H9 (cell line): ENCODE results near the gene HSPBP1. TPM values are rescaled to one million over a fixed set of nuclear protein-coding genes. Genes with fewer than 3 reads are reported as not detected.

Experiments used
- DNase-seq: peaks from one replicate; pipeline ENCODE4 v3.0.0-alpha.2; 2017
- H2AFZ ChIP-seq: one replicate; pipeline ENCODE4 v1.6.1; 2013; ENCODE audit warnings: mild to moderate bottlenecking, low read length, control low read depth, moderate library complexity
- H2AK5ac ChIP-seq: 2 replicates; pipeline ENCODE4 v1.6.1; 2013; ENCODE audit warnings: low read length, control low read depth, mixed read lengths; ENCODE audit not compliant: insufficient read length
- H2BK120ac ChIP-seq: one replicate; pipeline ENCODE4 v1.6.1; 2013; ENCODE audit warnings: low read depth, mild to moderate bottlenecking, low read length, control low read depth, inconsistent platforms; ENCODE audit not compliant: poor library complexity, severe bottlenecking
- H2BK12ac ChIP-seq: 2 replicates; pipeline ENCODE4 v1.6.1; 2013; ENCODE audit warnings: low read length, control low read depth, mixed read lengths, low read depth; ENCODE audit not compliant: insufficient read length
- H2BK15ac ChIP-seq: 2 replicates; pipeline ENCODE4 v1.6.1; 2013; ENCODE audit warnings: low read depth, low read length, control low read depth
- H2BK20ac ChIP-seq: one replicate; pipeline ENCODE4 v1.6.1; 2013; ENCODE audit warnings: low read depth, mild to moderate bottlenecking, low read length, control low read depth, inconsistent platforms; ENCODE audit not compliant: poor library complexity, severe bottlenecking
- H2BK5ac ChIP-seq: 2 replicates; pipeline ENCODE4 v1.6.1; 2013; ENCODE audit warnings: low read length, control low read depth, mixed read lengths; ENCODE audit not compliant: insufficient read length
- H3K14ac ChIP-seq: 2 replicates; pipeline ENCODE4 v1.6.1; 2013; ENCODE audit warnings: low read length, control low read depth; ENCODE audit not compliant: insufficient read depth
- H3K18ac ChIP-seq: 2 replicates; pipeline ENCODE4 v1.6.1; 2013; ENCODE audit warnings: low read depth, mild to moderate bottlenecking, mixed read lengths, low read length, control low read depth; ENCODE audit not compliant: insufficient read length
- H3K23ac ChIP-seq: 2 replicates; pipeline ENCODE4 v1.6.1; 2013; ENCODE audit warnings: low read length, control low read depth, mixed read lengths, low read depth; ENCODE audit not compliant: insufficient read length
- H3K23me2 ChIP-seq: 2 replicates; pipeline ENCODE4 v1.6.1; 2013; ENCODE audit warnings: low read depth, mild to moderate bottlenecking, mixed read lengths, low read length, control low read depth; ENCODE audit not compliant: insufficient read length, poor library complexity, severe bottlenecking
- H3K27ac ChIP-seq: 2 replicates; pipeline ENCODE4 v1.5.1; 2013; ENCODE audit warnings: low read length, control low read depth, mixed read lengths, low read depth; ENCODE audit not compliant: insufficient read length
- H3K27me3 ChIP-seq: 2 replicates; pipeline ENCODE4 v1.6.1; 2013; ENCODE audit warnings: low read length, control low read depth, inconsistent platforms; ENCODE audit not compliant: insufficient read depth
- H3K4ac ChIP-seq: 2 replicates; pipeline ENCODE4 v1.6.1; 2013; ENCODE audit warnings: low read depth, mild to moderate bottlenecking, control low read depth, inconsistent platforms, low read length, moderate library complexity
- H3K4me1 ChIP-seq: 2 replicates; pipeline ENCODE4 v1.6.1; 2013; ENCODE audit warnings: low read length, control low read depth, inconsistent platforms; ENCODE audit not compliant: insufficient read depth
- H3K4me2 ChIP-seq: 2 replicates; pipeline ENCODE4 v1.6.1; 2013; ENCODE audit warnings: low read length, control low read depth, mixed read lengths; ENCODE audit not compliant: insufficient read length, insufficient read depth
- H3K56ac ChIP-seq: 2 replicates; pipeline ENCODE4 v1.6.1; 2013; ENCODE audit warnings: low read depth, mild to moderate bottlenecking, mixed read lengths, low read length, control low read depth; ENCODE audit not compliant: insufficient read length
- H3K79me1 ChIP-seq: 2 replicates; pipeline ENCODE4 v1.6.1; 2013; ENCODE audit warnings: low read depth, mild to moderate bottlenecking, moderate library complexity, low read length, control low read depth, inconsistent platforms; ENCODE audit not compliant: insufficient read depth, poor library complexity, severe bottlenecking
- H3K79me2 ChIP-seq: 2 replicates; pipeline ENCODE4 v1.6.1; 2013; ENCODE audit warnings: low read length, control low read depth, inconsistent platforms; ENCODE audit not compliant: insufficient read depth
- H3K9ac ChIP-seq: 2 replicates; pipeline ENCODE4 v1.6.1; 2013; ENCODE audit warnings: low read length, control low read depth, mixed read lengths; ENCODE audit not compliant: insufficient read length; ENCODE audit errors: extremely low read depth
- H3K9me3 ChIP-seq: one replicate; pipeline ENCODE4 v1.6.1; 2013; ENCODE audit warnings: low read depth, low read length, inconsistent platforms; ENCODE audit not compliant: control insufficient read depth
- H3T11ph ChIP-seq: one replicate; pipeline ENCODE4 v1.6.1; 2013; ENCODE audit warnings: mild to moderate bottlenecking, low read length, control low read depth, inconsistent platforms
- H4K20me1 ChIP-seq: one replicate; pipeline ENCODE4 v1.6.1; 2013; ENCODE audit not compliant: control insufficient read depth, insufficient read length, insufficient read depth
- H4K5ac ChIP-seq: 2 replicates; pipeline ENCODE4 v1.6.1; 2013; ENCODE audit warnings: low read depth, mild to moderate bottlenecking, mixed read lengths, low read length, control low read depth; ENCODE audit not compliant: insufficient read length
- H4K8ac ChIP-seq: replicated peaks from 2 replicates; pipeline ENCODE4 v1.6.1; 2013; ENCODE audit warnings: low read length, control low read depth, mixed read lengths, low read depth; ENCODE audit not compliant: insufficient read length
- H4K91ac ChIP-seq: 2 replicates; pipeline ENCODE4 v1.6.1; 2013; ENCODE audit warnings: low read depth, mild to moderate bottlenecking, moderate library complexity, mixed read lengths, low read length, control low read depth; ENCODE audit not compliant: insufficient read length
- H3K27ac Mint-ChIP-seq, 3 experiments: 2 replicates in 2 of 3; 3 replicates in 1 of 3; pipeline ENCODE4 v1.8.0; 2020 to 2021; ENCODE audit warnings: mixed read lengths in 3 of 3, mild to moderate bottlenecking in 1 of 3, moderate library complexity in 1 of 3
- H3K27me3 Mint-ChIP-seq: 2 replicates; pipeline ENCODE4 v1.8.0; 2021; ENCODE audit warnings: low read depth, mild to moderate bottlenecking, moderate library complexity, mixed read lengths
- H3K36me3 Mint-ChIP-seq, 3 experiments: 2 replicates in 2 of 3; 3 replicates in 1 of 3; pipeline ENCODE4 v1.8.0; 2020 to 2021; ENCODE audit warnings: low read depth in 3 of 3, mixed read lengths in 3 of 3; ENCODE audit not compliant: insufficient read depth in 1 of 3
- H3K4me1 Mint-ChIP-seq, 2 experiments: 2 replicates each; pipeline ENCODE4 v1.8.0; 2020; ENCODE audit warnings: mixed read lengths in 2 of 2
- H3K4me3 Mint-ChIP-seq, 2 experiments: 2 replicates in 1 of 2; 3 replicates in 1 of 2; pipeline ENCODE4 v1.8.0; 2020 to 2021; ENCODE audit warnings: mild to moderate bottlenecking in 2 of 2, mixed read lengths in 2 of 2, moderate library complexity in 1 of 2
- H3K9me3 Mint-ChIP-seq, 2 experiments: 2 replicates in 1 of 2; 3 replicates in 1 of 2; pipeline ENCODE4 v1.8.0; 2020; ENCODE audit warnings: mild to moderate bottlenecking in 2 of 2, mixed read lengths in 2 of 2, moderate library complexity in 1 of 2
- WGBS: extraction: QIAGEN DNeasy Blood & Tissue Kit; methylation state at CpG from one replicate; pipeline ENCODE4 v1.1.7; 2013; ENCODE audit warnings: missing lambda C conversion rate, low lambda C conversion rate, mixed read lengths; ENCODE audit not compliant: insufficient read length; ENCODE audit errors: extremely low coverage; 5-methylcytosine and 5-hydroxymethylcytosine counted together
- total RNA-seq: library from RNA; stranded (reverse); gene quantifications from 2 replicates; pipeline ENCODE4 v1.2.1, GENCODE V29; 2021
- TF ChIP-seq, protein P1 (sequence below): fragments of 200-600 bp; sonication (generic); conservative IDR thresholded peaks from 3 replicates; pipeline ENCODE4 v1.8.0; 2021; ENCODE audit warnings: antibody characterized with exemption, mild to moderate bottlenecking

The HSPBP1 gene
- total RNA-seq, 1 experiment from 2014 or later = 47.4 TPM

DNA sequence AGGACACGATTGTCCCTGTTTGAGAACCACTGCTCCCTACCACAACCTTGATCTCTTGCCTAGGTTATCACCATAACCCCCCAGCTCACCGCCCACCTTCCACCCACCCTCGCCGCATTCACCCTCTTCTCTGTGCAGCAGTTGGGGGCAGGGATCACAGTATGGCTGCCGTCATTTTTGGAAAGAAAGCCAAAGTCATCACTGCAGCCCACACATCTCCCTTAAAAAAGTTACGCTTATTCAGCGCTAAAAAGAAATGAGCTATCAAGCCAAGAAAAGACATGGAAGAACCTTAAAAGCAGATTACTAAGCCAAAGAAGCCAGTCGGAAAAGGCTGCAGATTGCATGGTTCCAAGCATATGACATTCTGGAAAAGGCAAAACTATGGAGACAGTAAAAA lies 10.6 kb downstream of the HSPBP1 start:
- H3K9me3 Mint-ChIP-seq = peaks cover 8 to 10% of the 10 kb centered on the region in 2 experiments
- no peak overlapping the region for H2BK120ac ChIP-seq
- H2BK12ac ChIP-seq = no peak overlapping the region
- no peaks in the 10 kb centered on the region for H4K20me1 ChIP-seq
- H3K4ac ChIP-seq = no peak overlapping the region
- H3K79me1 ChIP-seq = no peaks in the 10 kb centered on the region
- no peak overlapping the region for H2BK15ac ChIP-seq
- H3K4me3 Mint-ChIP-seq = no peak overlapping the region
- no peak overlapping the region for H3K9ac ChIP-seq
- H3K4me1 ChIP-seq = no peaks in the 10 kb centered on the region
- H3K56ac ChIP-seq = no peak overlapping the region
- H3K79me2 ChIP-seq = no peaks in the 10 kb centered on the region
- H3K27ac Mint-ChIP-seq = peak overlapping the region in 1 of 3 experiments; percentile 65; a peak in 2 of 7 replicates
- H2AFZ ChIP-seq = no peak overlapping the region
- H3K23me2 ChIP-seq = no peaks in the 10 kb centered on the region
- H3K36me3 Mint-ChIP-seq = peaks cover 9 to 26% (median 18%) of the 10 kb centered on the region in 3 experiments
- no peak overlapping the region for H4K91ac ChIP-seq
- H3K18ac ChIP-seq = no peak overlapping the region
- no peaks in the 10 kb centered on the region for H3K27me3 ChIP-seq
- TF ChIP-seq, protein P1, sequence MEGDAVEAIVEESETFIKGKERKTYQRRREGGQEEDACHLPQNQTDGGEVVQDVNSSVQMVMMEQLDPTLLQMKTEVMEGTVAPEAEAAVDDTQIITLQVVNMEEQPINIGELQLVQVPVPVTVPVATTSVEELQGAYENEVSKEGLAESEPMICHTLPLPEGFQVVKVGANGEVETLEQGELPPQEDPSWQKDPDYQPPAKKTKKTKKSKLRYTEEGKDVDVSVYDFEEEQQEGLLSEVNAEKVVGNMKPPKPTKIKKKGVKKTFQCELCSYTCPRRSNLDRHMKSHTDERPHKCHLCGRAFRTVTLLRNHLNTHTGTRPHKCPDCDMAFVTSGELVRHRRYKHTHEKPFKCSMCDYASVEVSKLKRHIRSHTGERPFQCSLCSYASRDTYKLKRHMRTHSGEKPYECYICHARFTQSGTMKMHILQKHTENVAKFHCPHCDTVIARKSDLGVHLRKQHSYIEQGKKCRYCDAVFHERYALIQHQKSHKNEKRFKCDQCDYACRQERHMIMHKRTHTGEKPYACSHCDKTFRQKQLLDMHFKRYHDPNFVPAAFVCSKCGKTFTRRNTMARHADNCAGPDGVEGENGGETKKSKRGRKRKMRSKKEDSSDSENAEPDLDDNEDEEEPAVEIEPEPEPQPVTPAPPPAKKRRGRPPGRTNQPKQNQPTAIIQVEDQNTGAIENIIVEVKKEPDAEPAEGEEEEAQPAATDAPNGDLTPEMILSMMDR = no peak
- H4K5ac ChIP-seq = no peak overlapping the region
- H3K4me1 Mint-ChIP-seq = peaks cover 0 to 4% of the 10 kb centered on the region in 2 experiments; a peak in 1 of 4 replicates
- no peak overlapping the region for H3K4me2 ChIP-seq
- H3K27ac ChIP-seq = no peak overlapping the region
- no peak overlapping the region for H4K8ac ChIP-seq
- DNase-seq = no peak
- no peak overlapping the region for H3K14ac ChIP-seq
- no peak overlapping the region for H2BK20ac ChIP-seq
- no peak overlapping the region for H2BK5ac ChIP-seq
- peaks cover 8% of the 10 kb centered on the region for H3K9me3 ChIP-seq
- no peak overlapping the region for H2AK5ac ChIP-seq
- no peaks in the 10 kb centered on the region; the same call in 1 of the 2 replicates for H3K27me3 Mint-ChIP-seq
- no peak overlapping the region for H3T11ph ChIP-seq
- no peak overlapping the region for H3K23ac ChIP-seq
- WGBS = no CpG with 5 or more reads among the region's 8 CpGs
